DND-41 (cell line): ENCODE data around the gene STOML2.

Experiments used
- ATAC-seq: fragments of 200-7000 bp; cut with Tn5 transposase; 3 replicates; pipeline ENCODE4 v1.9.1; 2021; ENCODE audit warnings: low read depth; ENCODE audit not compliant: insufficient read depth
- DNase-seq: peaks from one replicate; pipeline ENCODE4 v3.0.0-alpha.2; 2020
- H2AFZ ChIP-seq: 2 replicates; pipeline ENCODE4 v1.6.0; 2012; ENCODE audit warnings: low read depth, low read length
- H3K27ac ChIP-seq: 2 replicates; pipeline ENCODE4 v1.5.1; 2012; ENCODE audit warnings: low read length, inconsistent platforms
- H3K27me3 ChIP-seq: fragments of 200-600 bp; sonication (generic); 2 replicates; pipeline ENCODE4 v1.6.0; 2012; ENCODE audit warnings: low read length, mild to moderate bottlenecking, inconsistent platforms; ENCODE audit not compliant: insufficient read depth, poor library complexity
- H3K36me3 ChIP-seq: 2 replicates; pipeline ENCODE4 v1.5.1; 2012; ENCODE audit warnings: low read length, inconsistent platforms; ENCODE audit not compliant: insufficient read depth
- H3K4me1 ChIP-seq: 2 replicates; pipeline ENCODE4 v1.5.1; 2012; ENCODE audit warnings: mild to moderate bottlenecking, low read length; ENCODE audit not compliant: insufficient read depth
- H3K4me2 ChIP-seq: 2 replicates; pipeline ENCODE4 v1.6.0; 2012; ENCODE audit warnings: mild to moderate bottlenecking, moderate library complexity, low read length, inconsistent platforms; ENCODE audit not compliant: insufficient read depth
- H3K4me3 ChIP-seq, 2 experiments: fragments of 200-600 bp in 1 of 2; shearing (Covaris generic) in 1 of 2; 2 replicates each; pipeline ENCODE4 v1.5.1; 2012 to 2016; ENCODE audit warnings: inconsistent platforms in 2 of 2, low read length in 2 of 2, mild to moderate bottlenecking in 2 of 2, low read depth in 1 of 2, moderate library complexity in 1 of 2
- H3K79me2 ChIP-seq: 2 replicates; pipeline ENCODE4 v1.6.0; 2012; ENCODE audit warnings: low read length, inconsistent platforms; ENCODE audit not compliant: insufficient read depth
- H3K9ac ChIP-seq: 2 replicates; pipeline ENCODE4 v1.6.0; 2012; ENCODE audit warnings: low read depth, mild to moderate bottlenecking, inconsistent platforms, low read length, moderate library complexity
- H3K9me3 ChIP-seq: 2 replicates; pipeline ENCODE4 v1.5.1; 2012; ENCODE audit warnings: low read length, moderate library complexity, mild to moderate bottlenecking, inconsistent platforms; ENCODE audit not compliant: insufficient read depth, severe bottlenecking
- H4K20me1 ChIP-seq: 2 replicates; pipeline ENCODE4 v1.6.0; 2012; ENCODE audit warnings: low read length; ENCODE audit not compliant: insufficient read depth
- EZH2 ChIP-seq: IDR thresholded peaks from 3 replicates; pipeline ENCODE4 v1.6.1; 2012; ENCODE audit warnings: borderline replicate concordance, low read depth, mild to moderate bottlenecking, moderate library complexity, low read length, inconsistent platforms; ENCODE audit not compliant: severe bottlenecking
- TF ChIP-seq, protein P1 (sequence below): IDR thresholded peaks from 2 replicates; pipeline ENCODE4 v1.5.1; 2012; ENCODE audit warnings: borderline replicate concordance, low read length, moderate library complexity, mild to moderate bottlenecking; ENCODE audit not compliant: poor library complexity, severe bottlenecking; ENCODE audit errors: extremely low read depth

The STOML2 gene

DNA sequence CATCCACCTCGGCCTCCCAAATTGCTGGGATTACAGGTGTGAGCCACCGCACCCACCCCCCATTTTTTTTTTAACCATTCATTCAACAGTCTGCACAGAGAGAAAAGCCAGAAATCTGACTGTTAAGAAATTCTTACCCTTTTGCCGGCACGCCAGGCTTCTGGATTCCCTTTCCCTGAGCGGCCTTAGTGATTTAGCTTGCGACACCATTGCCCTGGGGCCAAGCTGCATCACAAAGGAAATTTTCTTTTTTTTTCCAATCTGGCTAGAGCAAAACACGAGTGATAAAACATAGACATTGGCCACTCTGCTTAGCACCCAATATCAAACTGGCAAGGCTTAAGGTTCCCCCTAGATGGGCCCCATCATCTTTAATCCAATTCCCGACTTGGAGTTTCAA, 33.9 kb upstream of the STOML2 start:
- TF ChIP-seq EZH2: no peak
- TF ChIP-seq, protein P1, sequence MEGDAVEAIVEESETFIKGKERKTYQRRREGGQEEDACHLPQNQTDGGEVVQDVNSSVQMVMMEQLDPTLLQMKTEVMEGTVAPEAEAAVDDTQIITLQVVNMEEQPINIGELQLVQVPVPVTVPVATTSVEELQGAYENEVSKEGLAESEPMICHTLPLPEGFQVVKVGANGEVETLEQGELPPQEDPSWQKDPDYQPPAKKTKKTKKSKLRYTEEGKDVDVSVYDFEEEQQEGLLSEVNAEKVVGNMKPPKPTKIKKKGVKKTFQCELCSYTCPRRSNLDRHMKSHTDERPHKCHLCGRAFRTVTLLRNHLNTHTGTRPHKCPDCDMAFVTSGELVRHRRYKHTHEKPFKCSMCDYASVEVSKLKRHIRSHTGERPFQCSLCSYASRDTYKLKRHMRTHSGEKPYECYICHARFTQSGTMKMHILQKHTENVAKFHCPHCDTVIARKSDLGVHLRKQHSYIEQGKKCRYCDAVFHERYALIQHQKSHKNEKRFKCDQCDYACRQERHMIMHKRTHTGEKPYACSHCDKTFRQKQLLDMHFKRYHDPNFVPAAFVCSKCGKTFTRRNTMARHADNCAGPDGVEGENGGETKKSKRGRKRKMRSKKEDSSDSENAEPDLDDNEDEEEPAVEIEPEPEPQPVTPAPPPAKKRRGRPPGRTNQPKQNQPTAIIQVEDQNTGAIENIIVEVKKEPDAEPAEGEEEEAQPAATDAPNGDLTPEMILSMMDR: no peak

DNA sequence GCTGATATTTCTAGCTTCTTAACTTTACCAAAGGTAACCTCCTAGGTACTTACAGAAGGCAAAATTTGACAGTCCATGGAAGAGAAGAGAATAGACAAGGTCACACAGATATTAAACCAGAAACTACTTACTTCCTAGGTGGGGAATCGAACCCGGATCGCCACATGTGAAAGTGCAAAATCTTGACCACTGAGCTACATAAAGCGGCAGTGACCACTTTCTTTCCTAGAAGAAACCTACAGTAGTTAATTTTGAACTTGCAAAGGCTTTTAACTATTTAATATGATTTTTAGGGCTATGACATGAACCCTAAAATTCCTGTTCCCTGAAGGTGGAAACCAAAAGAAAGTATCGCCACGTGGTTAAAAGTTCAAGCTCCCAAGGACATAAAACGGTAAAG, 33.1 kb upstream of the STOML2 start:
- ATAC-seq (no peak), DNase-seq (no peak)
- Histone ChIP-seq H3K4me1 (no peaks in the 10 kb centered on the region), H3K27ac (no peak overlapping the region), H3K79me2 (no peaks in the 10 kb centered on the region), H3K27me3 (no peaks in the 10 kb centered on the region), H3K4me2 (no peak overlapping the region), H4K20me1 (no peaks in the 10 kb centered on the region), H3K9me3 (no peaks in the 10 kb centered on the region), H2AFZ (no peak overlapping the region), H3K36me3 (no peaks in the 10 kb centered on the region), H3K9ac (no peak overlapping the region), H3K4me3 (no peak overlapping the region)
- TF ChIP-seq EZH2: no peak
- TF ChIP-seq, protein P1: no peak

More for the DNA sequence above, 33.9 kb upstream of the STOML2 start:
- Histone ChIP-seq H3K27me3 (no peaks in the 10 kb centered on the region), H2AFZ (no peak overlapping the region), H3K27ac (no peak overlapping the region), H3K4me1 (no peaks in the 10 kb centered on the region), H4K20me1 (no peaks in the 10 kb centered on the region), H3K9me3 (peaks cover 4% of the 10 kb centered on the region), H3K4me3 (no peak overlapping the region), H3K9ac (no peak overlapping the region), H3K79me2 (no peaks in the 10 kb centered on the region), H3K4me2 (no peak overlapping the region), H3K36me3 (no peaks in the 10 kb centered on the region)
- ATAC-seq: no peak
- DNase-seq: no peak

DNA sequence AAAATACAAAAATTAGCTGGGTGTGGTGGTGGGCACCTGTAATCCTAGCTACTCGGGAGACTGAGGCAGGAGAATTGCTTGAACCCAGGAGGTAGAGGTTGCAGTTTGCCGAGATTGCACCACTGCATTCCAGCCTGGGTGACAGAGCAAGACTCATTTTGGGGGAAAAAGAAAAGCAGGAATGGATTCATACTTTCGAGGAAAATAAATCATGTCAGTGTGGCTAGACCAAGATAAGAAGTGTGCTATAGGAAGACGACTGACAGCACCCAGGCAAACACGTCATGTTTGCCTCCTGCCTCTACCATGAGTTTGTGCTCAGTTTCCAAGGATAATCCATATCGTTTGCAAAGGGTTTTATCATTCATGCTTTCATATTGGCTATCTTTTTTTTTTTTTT, 32.0 kb upstream of the STOML2 start:
- Histone ChIP-seq H3K36me3 (no peaks in the 10 kb centered on the region), H3K9me3 (no peaks in the 10 kb centered on the region)

More for the DNA sequence above, 32.0 kb upstream of the STOML2 start:
- Histone ChIP-seq H2AFZ (no peak overlapping the region), H3K9ac (no peak overlapping the region), H4K20me1 (no peaks in the 10 kb centered on the region), H3K27me3 (no peaks in the 10 kb centered on the region), H3K27ac (no peak overlapping the region), H3K4me2 (no peak overlapping the region), H3K4me1 (no peaks in the 10 kb centered on the region), H3K79me2 (no peaks in the 10 kb centered on the region), H3K4me3 (no peak overlapping the region)
- no peak for DNase-seq
- no peak for TF ChIP-seq EZH2
- TF ChIP-seq, protein P1: no peak
- ATAC-seq: no peak
